HG03432 (cell line): ENCODE results near the gene RHOH.
A peak's percentile ranks its signal among the peaks of the same experiment; 100 is the strongest.

ENCODE experiments used
- ATAC-seq: cut with Tn5 transposase; IDR thresholded peaks from one replicate; pipeline ENCODE4 v1.9.1; 2021; ENCODE audit warnings: mild to moderate bottlenecking, moderate library complexity; ENCODE audit not compliant: unreplicated experiment

RHOH gene

GRCh38 chr4:40187386-40187906, 9.4 kb upstream of the RHOH start:
- ATAC-seq = no peak

- no peak for ATAC-seq
Observed at GRCh38 chr4:40190019-40190418, 6.8 kb upstream of the RHOH start.

DNA sequence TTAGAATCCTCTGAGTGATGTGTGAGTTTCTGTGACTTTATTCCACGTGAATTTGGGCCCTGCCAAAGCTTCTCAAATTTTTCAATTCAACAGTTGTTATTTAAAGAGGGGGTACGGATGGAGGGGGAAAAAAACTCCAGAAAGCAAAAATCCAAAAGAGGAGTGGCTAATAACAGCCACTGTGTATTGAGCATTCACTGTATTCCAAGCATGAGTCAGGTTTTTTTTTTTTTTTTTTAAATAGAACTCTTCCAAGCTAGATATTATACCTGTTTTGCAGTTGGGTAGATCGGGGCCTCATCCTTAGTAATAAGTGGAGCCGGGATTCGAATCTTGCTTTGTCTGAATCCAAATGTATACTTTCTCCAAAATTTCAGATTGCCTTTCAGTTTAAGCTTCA, 6.4 kb upstream of the RHOH start:
- no peak for ATAC-seq

GRCh38 chr4:40190880-40191815, 5.7 kb upstream of the RHOH start:
- no peak for ATAC-seq

GRCh38 chr4:40192114-40193015, 4.5 kb upstream of the RHOH start:
- peak; percentile 38 for ATAC-seq

- peak; percentile 36 for ATAC-seq
Observed at GRCh38 chr4:40193016-40193571, 3.7 kb upstream of the RHOH start.

- ATAC-seq = no peak
Observed at GRCh38 chr4:40193578-40193977, 3.3 kb upstream of the RHOH start.

DNA sequence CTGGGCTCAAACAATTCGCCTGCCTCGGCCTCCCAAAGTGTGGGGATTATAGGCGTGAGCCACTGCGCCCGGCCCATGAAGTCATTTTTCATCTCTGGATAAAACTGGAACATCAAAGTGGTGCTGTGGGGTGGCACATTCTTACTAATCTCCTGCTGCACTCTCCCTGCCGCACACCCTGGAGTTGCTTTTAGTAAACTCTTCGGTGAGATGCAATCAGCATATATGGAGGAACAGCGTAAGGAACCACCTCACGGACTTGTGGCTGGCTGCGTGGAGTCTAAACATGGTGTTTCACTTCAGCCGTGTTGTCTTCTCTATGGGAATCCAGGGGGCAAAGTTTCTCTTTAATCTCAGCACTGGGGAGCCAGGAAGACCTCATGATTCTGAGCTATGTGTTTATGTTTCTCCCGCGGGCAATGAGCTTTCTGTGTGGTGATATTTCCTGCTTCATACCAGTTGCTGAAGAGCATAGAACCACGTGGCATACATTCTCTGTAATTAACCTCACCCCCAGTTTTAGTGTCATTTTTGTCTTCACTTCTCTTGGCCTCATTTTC, 2.1 kb upstream of the RHOH start:
- peak; percentile 15 for ATAC-seq

GRCh38 chr4:40195182-40196177, 1.4 kb upstream of the RHOH start:
- ATAC-seq = no peak

DNA sequence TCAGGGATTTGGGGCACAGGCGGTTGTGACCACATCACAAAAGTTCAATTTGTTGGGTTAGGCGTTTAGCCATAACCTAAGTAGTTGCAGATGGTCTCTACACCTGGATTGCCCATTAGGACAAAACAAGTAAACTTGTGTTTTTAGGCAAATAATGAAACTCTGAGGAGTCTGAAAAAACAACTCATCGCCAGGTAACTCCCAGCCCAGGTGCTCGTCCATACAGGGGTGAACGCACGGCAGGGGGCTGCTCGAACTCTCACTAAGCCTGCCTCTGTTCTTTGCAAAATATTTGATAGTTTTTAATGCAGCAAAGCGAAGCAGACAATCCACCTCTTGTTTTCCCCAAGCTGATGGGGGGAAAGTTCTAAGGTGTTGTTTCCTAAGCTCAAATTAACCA, 559 bp upstream of the RHOH start:
- ATAC-seq = no peak

DNA sequence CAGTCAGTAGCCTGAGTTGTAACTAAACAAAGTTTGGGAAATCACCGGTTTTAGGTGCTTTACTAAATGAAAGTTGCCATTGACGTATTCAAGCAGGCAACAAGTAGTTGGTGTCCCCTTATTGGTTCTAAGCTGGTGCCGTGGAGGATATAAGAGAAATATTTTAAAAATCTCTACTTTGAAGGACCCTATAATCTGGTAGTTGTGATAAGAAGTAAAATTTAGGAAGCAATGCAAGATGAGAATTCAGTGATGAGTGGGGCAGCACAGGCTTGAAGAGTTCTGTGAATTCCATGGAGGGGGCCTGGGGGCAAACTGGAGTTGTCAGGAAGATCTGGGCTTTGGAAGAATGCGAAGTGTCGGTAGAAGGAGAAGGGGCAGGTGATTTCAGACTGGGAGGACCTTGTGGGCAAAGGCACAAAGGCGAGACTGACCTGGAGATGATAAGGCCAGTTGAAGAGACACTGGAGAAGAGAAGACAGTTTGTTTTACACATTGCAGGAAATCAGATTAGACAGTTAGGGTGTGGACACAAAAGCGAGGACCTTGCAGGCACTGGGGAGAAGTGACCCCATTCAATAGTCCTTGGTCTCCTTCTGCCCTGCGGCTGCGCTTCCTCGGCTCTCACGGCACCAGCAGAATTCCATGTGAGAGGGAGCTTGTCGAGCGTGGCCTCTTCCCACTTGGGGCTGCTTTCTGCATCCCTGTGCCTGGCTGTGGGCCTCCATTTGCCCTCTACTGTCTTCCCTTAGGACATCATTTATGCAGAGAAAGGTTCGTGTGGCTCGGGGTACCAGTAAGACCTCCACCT, 1.3 kb downstream of the RHOH start:
- no peak for ATAC-seq

- ATAC-seq = no peak
Observed at GRCh38 chr4:40199179-40199670, 2.4 kb downstream of the RHOH start.

DNA sequence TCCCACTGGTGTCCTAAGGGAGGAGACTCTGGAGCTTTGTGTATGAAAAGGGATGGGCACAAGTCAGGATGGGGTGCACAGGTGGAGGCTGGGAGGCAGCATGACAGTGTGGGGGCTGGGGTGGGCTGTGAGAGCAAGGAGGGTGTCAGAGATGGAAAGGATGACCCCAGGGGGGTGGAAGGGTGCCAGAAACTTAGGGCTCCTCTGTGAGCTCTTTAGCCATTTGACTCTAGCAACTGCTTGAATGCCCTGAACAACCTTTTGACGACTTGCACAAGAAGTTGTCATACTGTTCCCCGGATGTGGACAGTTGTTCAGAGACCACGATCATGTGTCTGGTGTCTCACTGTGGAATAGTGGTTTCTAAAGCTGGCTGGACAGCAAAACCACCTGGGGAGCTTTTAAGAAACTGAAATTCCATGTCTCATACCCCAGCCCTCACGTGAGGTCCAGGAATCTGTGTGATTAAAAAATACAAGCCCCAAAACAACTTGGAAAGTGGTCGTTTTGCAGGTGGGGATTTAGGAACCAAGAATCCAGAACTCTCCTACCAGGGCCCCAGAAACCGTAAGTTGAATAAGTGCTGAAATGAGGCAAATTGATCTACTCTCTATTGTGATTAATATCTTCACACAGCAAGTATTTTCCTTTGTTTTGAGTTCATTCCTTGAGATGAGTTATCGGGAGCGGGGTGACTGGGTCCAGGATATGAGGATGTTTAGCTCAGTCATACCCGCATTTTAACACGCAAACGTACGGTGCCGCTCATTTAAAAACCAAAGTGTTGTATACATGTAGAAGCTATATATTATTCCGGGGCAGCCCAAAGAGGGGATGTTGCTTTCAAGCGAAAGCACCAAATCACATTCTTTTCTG, 3.4 kb downstream of the RHOH start:
- ATAC-seq = peak; percentile 60

GRCh38 chr4:40200875-40201801, 4.3 kb downstream of the RHOH start:
- ATAC-seq = no peak

DNA sequence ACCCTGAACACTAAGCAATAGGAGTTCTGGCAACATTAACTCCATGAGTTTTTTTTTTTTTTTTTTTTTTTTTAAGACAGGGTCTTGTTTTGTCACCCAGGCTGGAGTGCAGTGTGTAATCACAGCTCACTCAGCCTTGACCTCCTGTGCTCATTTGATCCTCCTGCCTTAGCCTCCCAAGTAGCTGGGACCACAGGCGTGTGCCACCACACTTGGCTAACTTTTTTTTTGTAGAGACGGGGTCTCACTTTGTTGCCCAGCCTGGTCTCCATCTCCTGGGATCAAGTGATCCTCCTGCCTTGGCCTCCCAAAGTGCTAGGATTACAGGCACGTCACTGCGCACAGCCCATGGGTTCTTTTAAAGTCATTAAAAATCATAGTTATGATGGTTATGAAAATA, 5.1 kb downstream of the RHOH start:
- ATAC-seq = no peak

DNA sequence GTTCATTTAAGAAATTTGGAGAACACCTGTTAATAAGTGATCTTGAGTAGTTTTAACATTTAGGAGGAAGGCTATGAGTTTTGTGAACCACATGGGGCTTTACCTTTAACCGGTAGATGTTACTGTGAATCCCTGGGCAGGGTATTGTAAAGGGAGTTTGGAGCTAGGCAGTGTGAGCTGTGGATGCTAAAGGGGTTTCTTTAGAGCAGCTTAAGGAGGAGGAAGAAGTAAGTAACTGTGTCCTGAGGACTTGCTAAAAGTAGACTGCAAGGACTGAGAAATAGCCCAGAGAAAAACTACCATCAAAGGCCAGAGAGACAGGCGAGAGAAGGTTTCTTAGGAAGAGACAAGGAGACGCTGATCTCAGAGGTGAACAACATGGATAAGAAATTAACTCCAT, 5.6 kb downstream of the RHOH start:
- ATAC-seq = no peak
